GM12892 (cell line): ENCODE results near the gene CAPN11.
A peak's percentile ranks its signal among the peaks of the same experiment; 100 is the strongest.
"Not testable (repeated sequence)": the region's sequence is repeated elsewhere in the genome, so short reads cannot be mapped to it uniquely, and the experiment has no call there.

Experiments
- DNase-seq: peaks from one replicate; pipeline ENCODE4 v3.0.0; 2011; ENCODE audit not compliant: insufficient read length
- FAIRE-seq: peaks from 2 replicates; lab custom pipeline; 2011; peaks lifted over from hg19 to GRCh38; lab: Jason Lieb, UNC
- POLR2A ChIP-seq: IDR thresholded peaks from 2 replicates; pipeline ENCODE4 v1.6.1; 2011; ENCODE audit warnings: low read depth, low read length, control low read depth
- POLR2AphosphoS5 ChIP-seq: IDR thresholded peaks from 2 replicates; pipeline ENCODE4 v1.6.1; 2011; ENCODE audit warnings: low read depth, low read length, control low read depth
- TAF1 ChIP-seq: IDR thresholded peaks from 2 replicates; pipeline ENCODE4 v1.6.1; 2011; ENCODE audit warnings: low read depth, mild to moderate bottlenecking, control low read depth, low read length, borderline replicate concordance

Gene CAPN11

DNA sequence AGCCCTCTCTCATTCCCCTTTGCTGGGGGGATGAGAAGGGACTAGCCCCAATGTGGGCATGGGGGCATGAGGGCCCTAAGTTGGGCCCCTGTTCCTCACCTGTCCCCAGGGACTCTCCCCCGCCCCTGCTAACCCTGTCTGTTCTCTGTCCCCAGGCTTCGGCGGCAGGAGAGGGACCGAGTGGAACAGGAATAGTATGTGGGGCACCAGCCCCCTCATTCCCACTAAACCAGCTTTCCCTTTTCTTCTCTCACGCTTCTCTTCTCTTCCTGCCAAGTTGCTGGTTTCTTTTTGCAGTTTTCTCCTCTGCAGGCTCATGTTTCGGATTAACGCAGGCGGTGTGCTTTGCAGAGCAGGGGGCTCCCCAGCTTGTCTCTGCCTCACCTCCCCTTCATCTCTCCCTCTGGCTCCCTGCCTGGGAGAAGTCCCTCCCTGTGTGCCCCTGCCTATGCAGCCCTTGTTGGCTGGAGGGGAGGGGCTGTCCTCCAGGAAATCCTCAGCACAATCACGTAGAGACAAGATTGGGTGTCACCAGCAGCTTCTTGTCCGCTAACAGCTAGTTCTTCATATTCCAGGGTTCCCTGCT is 23.4 kb upstream of the CAPN11 start:
- TF ChIP-seq POLR2AphosphoS5 (no peak), TAF1 (no peak), POLR2A (no peak)
- DNase-seq (no peak), FAIRE-seq (no peak)

DNA sequence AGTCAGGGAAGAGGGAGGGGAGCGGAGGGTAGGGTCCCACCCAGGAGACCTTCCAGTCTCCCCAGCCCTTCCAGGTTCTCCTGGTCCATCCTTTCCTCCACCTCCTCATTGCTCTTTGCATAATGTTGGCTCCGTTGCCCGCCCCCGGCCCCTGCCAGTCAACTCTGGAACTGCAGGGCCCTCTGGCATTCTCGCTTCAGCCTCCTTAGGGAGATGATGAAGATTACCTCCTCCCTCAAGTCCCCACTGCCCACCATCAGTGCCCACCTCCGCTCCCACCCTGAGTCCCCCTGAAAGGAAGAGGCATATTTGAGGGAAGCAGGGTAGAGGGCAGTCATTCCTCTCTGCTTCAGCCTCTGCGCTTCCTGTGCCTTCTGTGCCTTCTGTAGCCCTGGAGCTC is 22.7 kb upstream of the CAPN11 start:
- TF ChIP-seq POLR2A (no peak), POLR2AphosphoS5 (no peak), TAF1 (no peak)
- DNase-seq = no peak
- FAIRE-seq = no peak

DNA sequence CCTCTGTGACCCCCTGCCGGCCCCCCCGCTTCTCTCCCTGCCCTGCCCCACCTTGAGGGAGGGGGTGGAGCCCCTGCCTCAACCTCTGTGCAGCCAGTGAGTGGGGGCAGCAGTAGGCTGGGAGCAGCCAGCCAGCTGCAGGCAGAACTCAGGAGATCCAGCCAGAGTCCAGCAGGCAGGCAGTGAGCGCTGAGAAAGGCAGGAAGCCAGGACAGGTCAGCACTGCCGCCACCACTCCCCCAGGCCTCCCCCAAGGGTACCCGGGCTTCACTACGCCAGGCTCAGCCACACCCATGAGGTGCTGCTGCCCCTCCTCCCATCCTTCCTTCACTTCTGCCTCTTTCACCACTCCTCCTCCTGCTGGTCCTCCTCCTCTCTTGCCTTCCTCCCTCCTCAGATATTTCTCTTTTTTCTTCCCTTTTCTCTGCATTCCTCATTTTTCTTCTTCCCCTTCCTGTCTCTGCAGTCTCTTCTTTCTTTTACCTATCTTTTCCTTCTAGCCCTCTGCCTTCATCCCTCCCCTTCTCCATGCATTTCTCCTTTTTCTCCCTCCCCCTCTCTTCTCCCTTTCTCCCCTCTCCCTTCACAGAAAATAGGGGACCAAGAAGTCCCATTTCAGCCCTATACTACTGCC is 19.8 kb upstream of the CAPN11 start:
- no peak for TF ChIP-seq POLR2AphosphoS5
- no peak for TF ChIP-seq POLR2A
- FAIRE-seq (no peak), DNase-seq (no peak)

DNA sequence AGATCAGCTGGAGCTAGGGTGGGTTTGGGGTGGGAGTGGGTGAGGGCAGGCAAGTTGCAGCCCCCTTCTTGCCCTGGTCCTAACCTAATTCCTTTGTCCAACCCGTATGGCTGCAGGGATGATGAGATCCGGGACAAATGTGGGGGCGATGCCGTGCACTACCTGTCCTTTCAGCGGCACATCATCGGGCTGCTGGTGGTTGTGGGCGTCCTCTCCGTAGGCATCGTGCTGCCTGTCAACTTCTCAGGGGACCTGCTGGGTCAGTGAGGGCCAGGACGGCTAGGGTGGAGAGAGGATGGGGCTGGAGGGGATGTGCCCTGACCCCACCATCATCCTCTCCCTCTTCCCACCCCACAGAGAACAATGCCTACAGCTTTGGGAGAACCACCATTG is 19.3 kb upstream of the CAPN11 start:
- TF ChIP-seq POLR2AphosphoS5 (no peak), POLR2A (no peak)
- DNase-seq (no peak), FAIRE-seq (no peak)

DNA sequence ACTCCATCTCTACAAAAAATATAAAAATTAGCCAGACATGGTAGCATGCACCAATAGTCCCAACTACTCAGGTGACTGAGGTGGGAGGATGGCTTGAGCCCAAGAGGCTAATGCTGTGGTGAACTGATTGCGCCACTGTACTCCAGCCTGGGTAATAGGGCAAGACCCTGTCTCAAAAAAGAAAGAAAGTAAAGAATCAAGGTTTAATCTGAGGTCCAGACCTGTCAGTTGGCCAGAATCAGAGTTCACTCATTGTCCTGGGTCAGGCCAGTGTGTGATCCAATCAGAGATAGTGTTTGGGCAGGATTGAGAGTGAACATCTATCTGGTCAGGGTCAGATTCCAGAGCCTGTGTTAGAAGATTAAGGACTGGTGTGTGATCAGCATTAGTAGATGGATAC is 15.8 kb upstream of the CAPN11 start:
- TF ChIP-seq TAF1 (no peak), POLR2AphosphoS5 (no peak), POLR2A (no peak)
- FAIRE-seq = no peak
- no peak for DNase-seq

DNA sequence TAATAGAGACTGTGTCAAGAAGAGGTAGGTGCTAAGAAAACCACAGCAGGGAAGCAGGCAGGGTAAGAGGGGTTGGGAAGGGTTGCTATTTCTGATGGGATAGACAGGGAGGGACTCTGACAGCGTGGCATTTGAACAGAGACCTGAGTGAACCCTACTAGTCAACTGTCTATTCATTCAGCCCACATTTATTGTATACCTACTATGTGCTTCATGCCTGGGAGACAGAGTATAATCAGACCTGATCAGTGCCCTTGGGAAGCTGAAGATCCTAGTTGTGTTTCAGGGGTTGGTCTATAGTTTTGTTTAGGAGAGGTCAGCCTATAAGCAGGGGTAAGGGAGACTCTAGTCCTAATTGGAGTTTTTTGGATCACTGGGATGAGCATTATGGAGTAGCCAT is 14.9 kb upstream of the CAPN11 start:
- TF ChIP-seq POLR2AphosphoS5 = no peak
- no peak for TF ChIP-seq POLR2A
- no peak for TF ChIP-seq TAF1
- FAIRE-seq (no peak), DNase-seq (no peak)

DNA sequence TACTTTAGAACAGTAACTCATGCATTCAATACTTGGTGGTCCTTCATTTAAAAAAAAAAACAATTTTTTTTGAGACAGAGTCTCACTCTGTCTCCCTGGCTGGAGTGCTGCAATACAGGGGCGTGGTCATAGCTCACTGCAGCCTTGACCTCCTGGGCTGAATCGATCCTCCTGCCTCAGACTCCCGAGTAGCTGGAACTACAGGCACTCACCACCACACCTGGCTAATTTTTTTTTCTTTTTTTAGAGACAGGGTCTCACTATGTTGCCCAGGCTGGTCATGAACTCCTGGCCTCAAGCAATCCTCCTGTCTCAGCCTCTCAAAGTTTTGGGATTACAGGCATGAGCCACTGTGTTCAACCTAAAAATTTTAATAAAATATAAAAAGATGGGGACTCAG is 14.1 kb upstream of the CAPN11 start:
- not testable (repeated sequence) for DNase-seq, FAIRE-seq

DNA sequence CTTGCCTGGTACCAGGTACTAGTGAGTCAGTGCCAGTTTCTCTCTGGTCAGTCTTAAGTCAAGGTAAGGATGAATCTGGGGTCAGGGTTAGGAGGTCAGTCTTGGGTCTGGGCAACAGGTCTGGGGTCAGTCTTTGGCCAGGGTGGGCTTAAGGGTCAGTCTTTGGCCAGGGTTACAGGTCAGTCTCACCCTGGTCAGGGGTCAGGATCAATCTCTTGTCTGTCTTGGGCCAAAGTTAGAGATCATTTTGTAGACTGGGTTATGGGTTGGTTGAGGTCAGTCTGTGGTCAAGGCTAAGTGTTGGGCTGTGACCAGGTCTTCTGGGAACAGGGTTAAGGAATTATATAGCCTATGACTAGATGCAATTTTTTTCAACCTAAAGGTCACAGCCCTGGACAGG is 12.8 kb upstream of the CAPN11 start:
- FAIRE-seq = no peak
- no peak for DNase-seq
- no peak for TF ChIP-seq POLR2A
- no peak for TF ChIP-seq TAF1
- TF ChIP-seq POLR2AphosphoS5 = no peak

DNA sequence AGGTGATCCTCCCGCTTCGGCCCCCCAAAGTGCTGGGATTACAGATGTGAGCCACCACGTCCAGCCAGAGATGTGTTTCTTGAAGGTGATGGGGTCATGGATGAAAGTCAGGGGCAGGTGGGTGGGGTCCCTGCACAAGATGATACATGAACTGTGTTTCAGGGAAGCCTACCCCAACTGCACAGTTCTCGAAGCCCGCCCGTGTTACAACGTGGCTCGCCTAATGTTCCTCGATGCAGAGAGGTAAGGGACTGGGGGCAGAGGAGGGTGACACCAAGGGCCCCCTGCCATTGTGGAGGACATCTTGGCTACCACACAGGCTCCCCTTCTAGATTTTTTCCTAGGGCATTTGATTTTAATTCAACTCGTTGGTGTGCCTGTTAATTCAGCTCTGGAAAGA is 11.9 kb upstream of the CAPN11 start:
- FAIRE-seq = no peak
- no peak for TF ChIP-seq TAF1
- no peak for TF ChIP-seq POLR2AphosphoS5
- TF ChIP-seq POLR2A = no peak
- no peak for DNase-seq

DNA sequence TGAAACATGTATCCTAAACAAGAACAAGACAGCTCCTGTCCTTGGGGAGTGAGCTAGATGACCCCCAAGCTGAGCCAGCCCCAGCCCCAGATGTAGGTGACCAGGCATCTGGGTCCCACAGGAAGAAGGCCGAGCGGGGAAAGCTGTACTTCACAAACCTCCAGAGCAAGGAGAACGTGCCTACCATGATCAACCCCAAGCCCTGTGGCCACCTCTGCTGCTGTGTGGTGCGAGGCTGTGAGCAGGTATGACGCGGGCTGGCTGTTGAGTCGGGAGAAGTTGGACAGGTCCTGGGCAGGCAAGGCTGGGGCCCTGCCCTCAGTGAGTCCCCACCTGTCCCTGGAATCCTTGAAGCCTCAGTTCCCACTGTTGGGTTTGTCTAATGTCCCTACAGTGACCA is 11.4 kb upstream of the CAPN11 start:
- FAIRE-seq (no peak), DNase-seq (no peak)
- TF ChIP-seq TAF1 = no peak
- TF ChIP-seq POLR2AphosphoS5 = no peak
- TF ChIP-seq POLR2A = no peak

DNA sequence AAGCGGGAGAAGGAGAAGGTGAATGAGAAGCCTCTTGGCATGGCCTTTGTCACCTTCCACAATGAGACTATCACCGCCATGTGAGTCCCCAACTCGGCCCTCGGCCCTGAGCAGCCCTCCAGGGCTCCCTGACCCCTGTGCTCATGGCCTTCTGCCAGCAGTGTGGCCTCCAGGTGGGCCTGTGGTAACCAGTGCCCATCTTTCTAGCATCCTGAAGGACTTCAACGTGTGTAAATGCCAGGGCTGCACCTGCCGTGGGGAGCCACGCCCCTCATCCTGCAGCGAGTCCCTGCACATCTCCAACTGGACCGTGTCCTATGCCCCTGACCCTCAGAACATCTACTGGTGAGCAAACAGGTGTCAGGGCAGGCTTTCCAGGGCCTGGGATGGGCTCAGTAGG is 10.3 kb upstream of the CAPN11 start:
- FAIRE-seq = no peak
- TF ChIP-seq POLR2A (no peak), POLR2AphosphoS5 (no peak), TAF1 (no peak)

DNA sequence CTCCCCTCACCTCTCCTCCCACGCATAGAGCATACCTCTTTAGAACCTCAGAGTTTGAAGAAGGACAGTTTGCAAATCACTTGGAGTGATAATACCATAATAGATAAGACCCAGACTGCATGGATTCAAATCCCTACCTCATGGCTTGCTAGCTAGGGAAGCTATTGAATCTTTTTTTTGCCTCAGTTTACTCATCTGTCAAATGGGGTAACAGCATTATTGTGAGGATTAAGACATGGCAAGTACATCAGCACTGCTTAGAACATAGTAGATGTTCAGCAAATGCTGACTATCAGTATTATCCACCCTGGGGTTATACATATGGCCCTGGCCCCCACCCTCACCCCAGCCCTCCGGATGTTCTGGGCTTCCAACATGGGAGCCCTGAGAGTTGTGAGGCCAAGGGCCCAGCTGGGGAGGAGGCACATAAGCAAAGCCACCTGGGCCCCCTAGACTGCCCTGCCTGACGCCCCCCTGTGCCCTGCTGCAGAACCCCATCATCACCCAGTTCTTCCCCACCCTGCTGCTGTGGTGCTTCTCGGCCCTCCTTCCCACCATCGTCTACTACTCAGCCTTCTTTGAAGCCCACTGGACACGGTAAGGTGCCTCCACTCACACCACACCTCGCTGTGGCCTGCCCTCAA is 9.1 kb upstream of the CAPN11 start:
- DNase-seq (no peak), FAIRE-seq (no peak)
- TF ChIP-seq POLR2AphosphoS5 (no peak), POLR2A (peak; percentile 23; the same call in 1 of the 2 replicates)

More for the DNA sequence above, 10.3 kb upstream of the CAPN11 start:
- no peak for DNase-seq

DNA sequence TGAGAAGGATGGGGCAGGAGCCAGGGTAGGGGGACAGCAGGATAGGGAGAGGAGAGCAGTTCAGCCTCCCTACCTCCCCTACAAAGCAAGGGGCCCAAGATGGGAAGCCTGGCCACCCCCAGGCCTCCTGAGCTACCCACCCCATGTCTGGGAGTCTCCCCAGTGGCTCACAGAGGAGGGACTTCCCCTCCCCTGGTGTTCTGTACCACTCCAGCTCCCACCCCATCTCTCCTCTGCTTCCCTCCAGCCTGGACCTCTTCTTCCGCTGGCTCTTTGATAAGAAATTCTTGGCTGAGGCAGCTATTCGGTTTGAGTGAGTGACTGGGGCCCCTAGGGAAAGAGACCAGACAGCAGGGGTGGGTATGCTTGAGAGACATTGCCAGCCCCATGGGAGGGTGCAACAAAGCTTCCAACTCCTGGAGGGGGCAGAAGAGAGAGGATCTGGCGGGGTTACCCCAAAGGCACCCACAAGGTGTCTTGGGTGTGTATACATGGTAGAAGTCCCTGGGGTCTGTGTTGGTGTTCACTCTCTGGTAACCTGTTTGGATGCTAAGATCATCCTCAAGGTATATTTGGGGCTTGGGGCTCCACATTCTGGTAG is 8.2 kb upstream of the CAPN11 start:
- no peak for FAIRE-seq

More for the DNA sequence above, 8.2 kb upstream of the CAPN11 start:
- DNase-seq = no peak
- no peak for TF ChIP-seq TAF1
- TF ChIP-seq POLR2A = no peak
- no peak for TF ChIP-seq POLR2AphosphoS5
